Left ventricle myocardium inferior (tissue), 1 donor: ENCODE measurements around the gene CYP46A1. TPM values are rescaled to one million over a fixed set of nuclear protein-coding genes. Genes with fewer than 3 reads are reported as not detected.
A peak's percentile ranks its signal among the peaks of the same experiment; 100 is the strongest.

Source experiments
- DNase-seq: peaks from one replicate; pipeline ENCODE4 v3.0.0-alpha.2; 2020
- H3K27ac ChIP-seq: fragments of 200-600 bp; replicated peaks from 2 replicates; pipeline ENCODE4 v1.8.0; 2021
- H3K27me3 ChIP-seq: fragments of 200-600 bp; 2 replicates; pipeline ENCODE4 v1.8.0; 2021; ENCODE audit warnings: low read depth
- H3K36me3 ChIP-seq: fragments of 200-600 bp; 2 replicates; pipeline ENCODE4 v1.8.0; 2021
- H3K4me1 ChIP-seq: fragments of 200-600 bp; 2 replicates; pipeline ENCODE4 v1.8.0; 2021
- H3K4me3 ChIP-seq: fragments of 200-600 bp; 2 replicates; pipeline ENCODE4 v1.8.0; 2021; ENCODE audit warnings: mild to moderate bottlenecking, moderate library complexity
- H3K9me3 ChIP-seq: fragments of 200-600 bp; replicated peaks from 2 replicates; pipeline ENCODE4 v1.8.0; 2021
- CTCF ChIP-seq: fragments of 200-600 bp; IDR thresholded peaks from 2 replicates; pipeline ENCODE4 v1.8.0; 2021; ENCODE audit warnings: antibody characterized with exemption, mild to moderate bottlenecking, borderline replicate concordance
- intact Hi-C: fragments of 100-400 bp; cut with micrococcal nuclease; formaldehyde crosslinking; loops from one replicate; pipeline ENCODE4 v1.11.0; 2022
- total RNA-seq: library from RNA; stranded (reverse); fragmentation: NEBNext Ultra II Directional; extraction: Animal tissue kit (Norgen Biotek cat#: 25700); gene quantifications from one replicate; pipeline ENCODE4 v1.2.1, GENCODE V29; 2021
- donor health status: DM: no; HTN: yes; CAD: no; lungs with severe emphysema.

CYP46A1 gene
- total RNA-seq, 1 donor from 2014 or later = 4.2 TPM

- Histone ChIP-seq H3K4me3 (peak overlapping the region; percentile 28), H3K27ac (peak overlapping the region; percentile 93), H3K27me3 (no peaks in the 10 kb centered on the region), H3K9me3 (no peaks in the 10 kb centered on the region), H3K36me3 (no peaks in the 10 kb centered on the region), H3K4me1 (peaks cover 94% of the 10 kb centered on the region)
- intact Hi-C loops = no loop called here
- TF ChIP-seq CTCF = peak; percentile 17
- DNase-seq = no peak
These were observed 65.9 kb downstream of the CYP46A1 start for GRCh38 chr14:99749763-99750715.

- H3K4me3 ChIP-seq = no peak overlapping the region
- no peak for TF ChIP-seq CTCF
- no peak for DNase-seq
- H3K27ac ChIP-seq = peak overlapping the region; percentile 93
- intact Hi-C loops = no loop called here
- no peaks in the 10 kb centered on the region for H3K27me3 ChIP-seq
- H3K9me3 ChIP-seq = no peaks in the 10 kb centered on the region
- peaks cover 94% of the 10 kb centered on the region for H3K4me1 ChIP-seq
- H3K36me3 ChIP-seq = no peaks in the 10 kb centered on the region
These were observed 66.8 kb downstream of the CYP46A1 start for GRCh38 chr14:99750746-99751450.

- TF ChIP-seq CTCF = no peak
- H3K27me3 ChIP-seq = no peaks in the 10 kb centered on the region
- H3K27ac ChIP-seq = peak overlapping the region; percentile 93
- intact Hi-C loops = no loop called here
- DNase-seq = peak; percentile 11
- H3K9me3 ChIP-seq = no peaks in the 10 kb centered on the region
- H3K36me3 ChIP-seq = no peaks in the 10 kb centered on the region
- no peak overlapping the region for H3K4me3 ChIP-seq
- peaks cover 94% of the 10 kb centered on the region for H3K4me1 ChIP-seq
These were observed 67.7 kb downstream of the CYP46A1 start for GRCh38 chr14:99751539-99752485.

- intact Hi-C loops = no loop called here
- no peaks in the 10 kb centered on the region for H3K36me3 ChIP-seq
- no peak for TF ChIP-seq CTCF
- H3K9me3 ChIP-seq = no peaks in the 10 kb centered on the region
- no peak overlapping the region for H3K4me3 ChIP-seq
- H3K27me3 ChIP-seq = no peaks in the 10 kb centered on the region
- H3K4me1 ChIP-seq = peaks cover 86% of the 10 kb centered on the region
- H3K27ac ChIP-seq = peak overlapping the region; percentile 93
- peak; percentile 13 for DNase-seq
These were observed 68.5 kb downstream of the CYP46A1 start for GRCh38 chr14:99752486-99753121.
